Stimulated activated CD8-positive, alpha-beta memory T cell treated with anti-CD3 and anti-CD28 coated beads, Interleukin-7, amount 100 ng/mL, for 24 hours (primary cell): ENCODE results near the gene JMJD8.

Experiments
- DNase-seq: peaks from one replicate; pipeline ENCODE4 v3.0.0-alpha.2; 2020; ENCODE audit warnings: low read depth

The JMJD8 gene

GRCh38 chr16:659618-660017, 24.5 kb downstream of the JMJD8 start:
- no peak for DNase-seq

- no peak for DNase-seq
Measured at GRCh38 chr16:658679-659571, 25.2 kb downstream of the JMJD8 start.

GRCh38 chr16:657487-657886, 26.6 kb downstream of the JMJD8 start:
- DNase-seq = no peak

GRCh38 chr16:654034-654433, 30.1 kb downstream of the JMJD8 start:
- no peak for DNase-seq

- DNase-seq = no peak
Measured at GRCh38 chr16:652454-653305, 31.5 kb downstream of the JMJD8 start.

GRCh38 chr16:651844-652243, 32.3 kb downstream of the JMJD8 start:
- DNase-seq = no peak

GRCh38 chr16:649631-650030, 34.5 kb downstream of the JMJD8 start:
- DNase-seq = no peak

GRCh38 chr16:648781-649589, 35.1 kb downstream of the JMJD8 start, which contains the start of gene WDR90:
TSS of gene WDR90 (plus strand) at chr16:649365. CDS start at chr16:649417, 52 bp downstream.
- DNase-seq = peak; percentile 88

GRCh38 chr16:648071-648780, 35.9 kb downstream of the JMJD8 start:
- DNase-seq = no peak

- no peak for DNase-seq
Measured at GRCh38 chr16:647173-647902, 36.8 kb downstream of the JMJD8 start.

- no peak for DNase-seq
Measured at GRCh38 chr16:646679-647172, 37.4 kb downstream of the JMJD8 start.

GRCh38 chr16:645852-646678, 38.1 kb downstream of the JMJD8 start:
- DNase-seq = no peak

- no peak for DNase-seq
Measured at GRCh38 chr16:644556-644955, 39.6 kb downstream of the JMJD8 start.

GRCh38 chr16:643050-643368, 41.1 kb downstream of the JMJD8 start:
- no peak for DNase-seq

- no peak for DNase-seq
Measured at GRCh38 chr16:642189-643049, 41.7 kb downstream of the JMJD8 start.

- peak; percentile 41 for DNase-seq
Measured at GRCh38 chr16:641326-642188, 42.6 kb downstream of the JMJD8 start, which contains the start of gene MCRIP2. TSS of gene MCRIP2 (plus strand) at chr16:641828. CDS start at chr16:641992, 164 bp downstream.

- DNase-seq = no peak
Measured at GRCh38 chr16:640614-641013, 43.5 kb downstream of the JMJD8 start.

GRCh38 chr16:638836-639235, 45.3 kb downstream of the JMJD8 start:
- DNase-seq = no peak
